WTC11 (cell line): ENCODE results near the gene GAA. TPM values are rescaled to one million over a fixed set of nuclear protein-coding genes. Genes with fewer than 3 reads are reported as not detected.

Experiments used
- ATAC-seq: fragments of 200-7000 bp; cut with Tn5 transposase; 2 replicates; pipeline ENCODE4 v1.10.0; 2021; ENCODE audit warnings: mild to moderate bottlenecking, moderate library complexity
- CTCF ChIA-PET: fragments of 300-600 bp; sonication (Branson Sonifier 250); formaldehyde crosslinking; loops from one replicate; lab custom pipeline; 2021; ENCODE audit warnings: antibody characterized with exemption; lab: Charles Lee
- POLR2A ChIA-PET: fragments of 350-600 bp; sonication (Branson Sonifier 250); formaldehyde crosslinking; loops from one replicate; lab custom pipeline; 2021; ENCODE audit warnings: antibody characterized with exemption; lab: Charles Lee
- DNase-seq: peaks from one replicate; pipeline ENCODE4 v3.0.0; 2021; ENCODE audit warnings: low spot score
- H3K27ac Mint-ChIP-seq: 2 replicates; pipeline ENCODE4 v1.8.0; 2021; ENCODE audit warnings: mixed read lengths
- H3K27me3 Mint-ChIP-seq: 2 replicates; pipeline ENCODE4 v1.8.0; 2021; ENCODE audit warnings: low read depth, mild to moderate bottlenecking, moderate library complexity, mixed read lengths
- H3K36me3 Mint-ChIP-seq: 2 replicates; pipeline ENCODE4 v1.8.0; 2021; ENCODE audit warnings: mixed read lengths
- H3K4me1 Mint-ChIP-seq: 2 replicates; pipeline ENCODE4 v1.8.0; 2022; ENCODE audit warnings: mixed read lengths
- H3K4me3 Mint-ChIP-seq: 2 replicates; pipeline ENCODE4 v1.8.0; 2021; ENCODE audit warnings: mild to moderate bottlenecking, moderate library complexity, mixed read lengths
- H3K9me3 Mint-ChIP-seq: 2 replicates; pipeline ENCODE4 v1.8.0; 2021; ENCODE audit warnings: mixed read lengths
- CREB1 ChIP-seq: sonication (generic); formaldehyde crosslinking; IDR thresholded peaks from 2 replicates; pipeline ENCODE4 v1.8.0; 2023; ENCODE audit warnings: mild to moderate bottlenecking, missing genetic modification reagents
- ELF4 ChIP-seq: sonication (generic); formaldehyde crosslinking; IDR thresholded peaks from 2 replicates; pipeline ENCODE4 v1.8.1; 2022; ENCODE audit warnings: low read depth, mild to moderate bottlenecking, moderate library complexity, missing genetic modification reagents
- GABPB1 ChIP-seq: sonication (generic); formaldehyde crosslinking; IDR thresholded peaks from 2 replicates; pipeline ENCODE4 v1.8.1; 2023; ENCODE audit warnings: mild to moderate bottlenecking, missing genetic modification reagents
- GRHL2 ChIP-seq: fragments of 250-450 bp; sonication (Bioruptor Pico); IDR thresholded peaks from 2 replicates; pipeline ENCODE4 v1.8.0; 2022; ENCODE audit warnings: mild to moderate bottlenecking, moderate library complexity; ENCODE audit not compliant: insufficient replicate concordance, severe bottlenecking
- JAZF1 ChIP-seq: fragments of 250-450 bp; sonication (Bioruptor Pico); IDR thresholded peaks from 2 replicates; pipeline ENCODE4 v1.9.0; 2021; ENCODE audit warnings: moderate library complexity, mild to moderate bottlenecking, inconsistent platforms
- JUN ChIP-seq: sonication (generic); formaldehyde crosslinking; IDR thresholded peaks from 2 replicates; pipeline ENCODE4 v1.8.0; 2023; ENCODE audit warnings: mild to moderate bottlenecking, missing genetic modification reagents
- NR1H2 ChIP-seq: sonication (generic); formaldehyde crosslinking; IDR thresholded peaks from 2 replicates; pipeline ENCODE4 v1.9.0; 2021; ENCODE audit warnings: mild to moderate bottlenecking, moderate library complexity, missing genetic modification reagents
- NR3C1 ChIP-seq: sonication (generic); formaldehyde crosslinking; conservative IDR thresholded peaks from 2 replicates; pipeline ENCODE4 v1.8.1; 2023; ENCODE audit warnings: low read depth, mild to moderate bottlenecking, missing genetic modification reagents
- SOX15 ChIP-seq: fragments of 250-450 bp; sonication (Bioruptor Pico); IDR thresholded peaks from 2 replicates; pipeline ENCODE4 v1.9.0; 2021; ENCODE audit warnings: mild to moderate bottlenecking
- SP1 ChIP-seq: sonication (generic); formaldehyde crosslinking; conservative IDR thresholded peaks from 2 replicates; pipeline ENCODE4 v1.8.1; 2022; ENCODE audit warnings: missing genetic modification reagents
- USF2 ChIP-seq: sonication (generic); formaldehyde crosslinking; IDR thresholded peaks from 2 replicates; pipeline ENCODE4 v1.8.1; 2023; ENCODE audit warnings: mild to moderate bottlenecking, missing genetic modification reagents, moderate library complexity
- ZBTB43 ChIP-seq: sonication (generic); formaldehyde crosslinking; IDR thresholded peaks from 2 replicates; pipeline ENCODE4 v1.8.1; 2023; ENCODE audit warnings: mild to moderate bottlenecking, missing genetic modification reagents
- ZNF138 ChIP-seq: sonication (generic); formaldehyde crosslinking; conservative IDR thresholded peaks from 2 replicates; pipeline ENCODE4 v1.8.1; 2022; ENCODE audit warnings: mild to moderate bottlenecking, moderate library complexity, missing genetic modification reagents
- ZNF232 ChIP-seq: sonication (generic); formaldehyde crosslinking; IDR thresholded peaks from 2 replicates; pipeline ENCODE4 v1.8.0; 2022; ENCODE audit warnings: mild to moderate bottlenecking, missing genetic modification reagents
- ZNF317 ChIP-seq: sonication (generic); formaldehyde crosslinking; IDR thresholded peaks from 2 replicates; pipeline ENCODE4 v1.8.1; 2023; ENCODE audit warnings: low read depth, mild to moderate bottlenecking, moderate library complexity, missing genetic modification reagents, borderline replicate concordance
- ZNF671 ChIP-seq: fragments of 250-450 bp; sonication (Bioruptor Pico); IDR thresholded peaks from 2 replicates; pipeline ENCODE4 v1.8.0; 2021; ENCODE audit warnings: mild to moderate bottlenecking
- total RNA-seq: library from RNA; stranded (reverse); gene quantifications from 3 replicates; pipeline ENCODE4 v1.2.3, GENCODE V29; 2021
- TF ChIP-seq, protein P1 (sequence below): sonication (generic); formaldehyde crosslinking; conservative IDR thresholded peaks from 2 replicates; pipeline ENCODE4 v1.8.1; 2022; ENCODE audit warnings: mild to moderate bottlenecking, missing genetic modification reagents
- TF ChIP-seq, protein P2 (sequence below): fragments of 250-450 bp; sonication (Bioruptor Pico); IDR thresholded peaks from 2 replicates; pipeline ENCODE4 v1.9.0; 2021; ENCODE audit warnings: mild to moderate bottlenecking
- TF ChIP-seq, protein P3 (sequence below): sonication (generic); formaldehyde crosslinking; IDR thresholded peaks from 2 replicates; pipeline ENCODE4 v1.8.0; 2022; ENCODE audit warnings: mild to moderate bottlenecking, missing genetic modification reagents
- TF ChIP-seq, protein P4 (sequence below): sonication (generic); formaldehyde crosslinking; IDR thresholded peaks from 2 replicates; pipeline ENCODE4 v1.8.1; 2022; ENCODE audit warnings: mild to moderate bottlenecking, moderate library complexity, missing genetic modification reagents
- TF ChIP-seq, protein P5 (sequence below): sonication (generic); formaldehyde crosslinking; IDR thresholded peaks from 2 replicates; pipeline ENCODE4 v1.8.0; 2022; ENCODE audit warnings: mild to moderate bottlenecking, missing genetic modification reagents
- TF ChIP-seq, protein P6 (sequence below): fragments of 250-450 bp; sonication (Bioruptor Pico); IDR thresholded peaks from 2 replicates; pipeline ENCODE4 v1.9.0; 2021; ENCODE audit warnings: mild to moderate bottlenecking, borderline replicate concordance
- TF ChIP-seq, protein P7 (sequence below): fragments of 250-450 bp; sonication (Bioruptor Pico); conservative IDR thresholded peaks from 2 replicates; pipeline ENCODE4 v1.9.0; 2021; ENCODE audit warnings: mild to moderate bottlenecking

Gene GAA
- total RNA-seq, 1 experiment from 2014 or later: 91.6 TPM

DNA sequence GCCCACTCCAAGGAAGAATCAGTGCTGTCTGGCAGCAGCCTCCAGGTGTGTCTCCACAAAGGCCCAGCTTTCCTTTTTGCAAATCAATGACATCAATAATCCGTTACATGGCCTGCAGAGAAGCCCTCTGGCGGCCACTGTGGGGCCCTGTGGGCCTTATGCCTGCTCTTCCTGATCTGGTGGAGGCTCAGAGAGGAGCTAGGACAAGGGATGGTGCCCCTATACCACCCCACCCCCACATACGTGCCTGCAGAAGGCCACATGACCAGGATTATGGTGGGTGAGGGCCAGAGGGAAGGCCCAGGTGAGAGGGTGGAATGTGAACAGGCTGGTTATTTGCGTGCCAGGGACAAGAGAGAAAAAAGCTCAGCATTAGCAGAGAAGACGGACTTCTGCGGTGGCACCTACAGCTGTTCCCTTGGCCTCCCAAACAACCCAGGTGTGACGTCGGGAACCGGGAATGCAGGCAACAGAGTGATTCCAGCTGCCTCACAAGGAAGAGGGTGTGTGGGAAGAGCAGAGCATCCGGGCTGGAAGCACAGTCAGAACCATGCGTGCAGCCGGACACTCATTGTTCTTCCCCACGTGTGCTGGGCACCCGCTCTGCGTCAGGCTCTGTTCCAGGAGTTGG is 23.1 kb downstream of the GAA start:
- no peaks in the 10 kb centered on the region for H3K9me3 Mint-ChIP-seq
- no peaks in the 10 kb centered on the region for H3K36me3 Mint-ChIP-seq
- DNase-seq: peak; percentile 75
- CTCF ChIA-PET: interaction anchor here (0.6 to 5.4 kb wide), 53 partner anchors 9 to 1027 kb away, joined by 3 to 107 read pairs (median 6); partner anchors contain the start of genes GAA, SGSH and SLC26A11
- H3K27ac Mint-ChIP-seq: peak overlapping the region; percentile 67
- no peaks in the 10 kb centered on the region for H3K27me3 Mint-ChIP-seq
- POLR2A ChIA-PET: interaction anchor here (0.5 to 1.7 kb wide), 6 partner anchors 8 to 42 kb away, joined by 3 to 16 read pairs (median 3); partner anchors contain the start of gene GAA
- peak; percentile 97 for ATAC-seq
- peak overlapping the region; percentile 21 for H3K4me3 Mint-ChIP-seq
- H3K4me1 Mint-ChIP-seq: peaks cover 23% of the 10 kb centered on the region
- TF ChIP-seq ZBTB43 (CRISPR knock-in tag) (no peak), NR3C1 (CRISPR knock-in tag) (0 out of 2 replicates have a peak, but pooled peaks have one; percentile 36), JAZF1 (no peak), JUN (CRISPR knock-in tag) (no peak), NR1H2 (CRISPR knock-in tag) (no peak), ZNF232 (CRISPR knock-in tag) (no peak), ELF4 (no peak), SP1 (CRISPR knock-in tag) (no peak; the same call in 1 of the 2 replicates), GRHL2 (CRISPR knock-in tag) (no peak), USF2 (CRISPR knock-in tag) (peak; percentile 83), ZNF138 (CRISPR knock-in tag) (0 out of 2 replicates have a peak, but pooled peaks have one; percentile 51), CREB1 (0 out of 2 replicates have a peak, but pooled peaks have one; percentile 38), ZNF671 (CRISPR knock-in tag) (no peak), ZNF317 (0 out of 2 replicates have a peak, but pooled peaks have one; percentile 47), GABPB1 (CRISPR knock-in tag) (no peak), SOX15 (CRISPR knock-in tag) (no peak)
- TF ChIP-seq, protein P1, sequence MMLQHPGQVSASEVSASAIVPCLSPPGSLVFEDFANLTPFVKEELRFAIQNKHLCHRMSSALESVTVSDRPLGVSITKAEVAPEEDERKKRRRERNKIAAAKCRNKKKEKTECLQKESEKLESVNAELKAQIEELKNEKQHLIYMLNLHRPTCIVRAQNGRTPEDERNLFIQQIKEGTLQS (CRISPR knock-in tag): no peak
- TF ChIP-seq, protein P2, sequence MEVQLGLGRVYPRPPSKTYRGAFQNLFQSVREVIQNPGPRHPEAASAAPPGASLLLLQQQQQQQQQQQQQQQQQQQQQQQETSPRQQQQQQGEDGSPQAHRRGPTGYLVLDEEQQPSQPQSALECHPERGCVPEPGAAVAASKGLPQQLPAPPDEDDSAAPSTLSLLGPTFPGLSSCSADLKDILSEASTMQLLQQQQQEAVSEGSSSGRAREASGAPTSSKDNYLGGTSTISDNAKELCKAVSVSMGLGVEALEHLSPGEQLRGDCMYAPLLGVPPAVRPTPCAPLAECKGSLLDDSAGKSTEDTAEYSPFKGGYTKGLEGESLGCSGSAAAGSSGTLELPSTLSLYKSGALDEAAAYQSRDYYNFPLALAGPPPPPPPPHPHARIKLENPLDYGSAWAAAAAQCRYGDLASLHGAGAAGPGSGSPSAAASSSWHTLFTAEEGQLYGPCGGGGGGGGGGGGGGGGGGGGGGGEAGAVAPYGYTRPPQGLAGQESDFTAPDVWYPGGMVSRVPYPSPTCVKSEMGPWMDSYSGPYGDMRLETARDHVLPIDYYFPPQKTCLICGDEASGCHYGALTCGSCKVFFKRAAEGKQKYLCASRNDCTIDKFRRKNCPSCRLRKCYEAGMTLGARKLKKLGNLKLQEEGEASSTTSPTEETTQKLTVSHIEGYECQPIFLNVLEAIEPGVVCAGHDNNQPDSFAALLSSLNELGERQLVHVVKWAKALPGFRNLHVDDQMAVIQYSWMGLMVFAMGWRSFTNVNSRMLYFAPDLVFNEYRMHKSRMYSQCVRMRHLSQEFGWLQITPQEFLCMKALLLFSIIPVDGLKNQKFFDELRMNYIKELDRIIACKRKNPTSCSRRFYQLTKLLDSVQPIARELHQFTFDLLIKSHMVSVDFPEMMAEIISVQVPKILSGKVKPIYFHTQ: no peak
- TF ChIP-seq, protein P3, sequence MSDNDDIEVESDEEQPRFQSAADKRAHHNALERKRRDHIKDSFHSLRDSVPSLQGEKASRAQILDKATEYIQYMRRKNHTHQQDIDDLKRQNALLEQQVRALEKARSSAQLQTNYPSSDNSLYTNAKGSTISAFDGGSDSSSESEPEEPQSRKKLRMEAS: peak; percentile 54; the same call in 1 of the 2 replicates
- TF ChIP-seq, protein P4, sequence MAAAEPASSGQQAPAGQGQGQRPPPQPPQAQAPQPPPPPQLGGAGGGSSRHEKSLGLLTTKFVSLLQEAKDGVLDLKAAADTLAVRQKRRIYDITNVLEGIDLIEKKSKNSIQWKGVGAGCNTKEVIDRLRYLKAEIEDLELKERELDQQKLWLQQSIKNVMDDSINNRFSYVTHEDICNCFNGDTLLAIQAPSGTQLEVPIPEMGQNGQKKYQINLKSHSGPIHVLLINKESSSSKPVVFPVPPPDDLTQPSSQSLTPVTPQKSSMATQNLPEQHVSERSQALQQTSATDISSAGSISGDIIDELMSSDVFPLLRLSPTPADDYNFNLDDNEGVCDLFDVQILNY (CRISPR knock-in tag): no peak
- TF ChIP-seq, protein P5, sequence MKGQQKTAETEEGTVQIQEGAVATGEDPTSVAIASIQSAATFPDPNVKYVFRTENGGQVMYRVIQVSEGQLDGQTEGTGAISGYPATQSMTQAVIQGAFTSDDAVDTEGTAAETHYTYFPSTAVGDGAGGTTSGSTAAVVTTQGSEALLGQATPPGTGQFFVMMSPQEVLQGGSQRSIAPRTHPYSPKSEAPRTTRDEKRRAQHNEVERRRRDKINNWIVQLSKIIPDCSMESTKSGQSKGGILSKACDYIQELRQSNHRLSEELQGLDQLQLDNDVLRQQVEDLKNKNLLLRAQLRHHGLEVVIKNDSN: peak; percentile 86
- TF ChIP-seq, protein P6, sequence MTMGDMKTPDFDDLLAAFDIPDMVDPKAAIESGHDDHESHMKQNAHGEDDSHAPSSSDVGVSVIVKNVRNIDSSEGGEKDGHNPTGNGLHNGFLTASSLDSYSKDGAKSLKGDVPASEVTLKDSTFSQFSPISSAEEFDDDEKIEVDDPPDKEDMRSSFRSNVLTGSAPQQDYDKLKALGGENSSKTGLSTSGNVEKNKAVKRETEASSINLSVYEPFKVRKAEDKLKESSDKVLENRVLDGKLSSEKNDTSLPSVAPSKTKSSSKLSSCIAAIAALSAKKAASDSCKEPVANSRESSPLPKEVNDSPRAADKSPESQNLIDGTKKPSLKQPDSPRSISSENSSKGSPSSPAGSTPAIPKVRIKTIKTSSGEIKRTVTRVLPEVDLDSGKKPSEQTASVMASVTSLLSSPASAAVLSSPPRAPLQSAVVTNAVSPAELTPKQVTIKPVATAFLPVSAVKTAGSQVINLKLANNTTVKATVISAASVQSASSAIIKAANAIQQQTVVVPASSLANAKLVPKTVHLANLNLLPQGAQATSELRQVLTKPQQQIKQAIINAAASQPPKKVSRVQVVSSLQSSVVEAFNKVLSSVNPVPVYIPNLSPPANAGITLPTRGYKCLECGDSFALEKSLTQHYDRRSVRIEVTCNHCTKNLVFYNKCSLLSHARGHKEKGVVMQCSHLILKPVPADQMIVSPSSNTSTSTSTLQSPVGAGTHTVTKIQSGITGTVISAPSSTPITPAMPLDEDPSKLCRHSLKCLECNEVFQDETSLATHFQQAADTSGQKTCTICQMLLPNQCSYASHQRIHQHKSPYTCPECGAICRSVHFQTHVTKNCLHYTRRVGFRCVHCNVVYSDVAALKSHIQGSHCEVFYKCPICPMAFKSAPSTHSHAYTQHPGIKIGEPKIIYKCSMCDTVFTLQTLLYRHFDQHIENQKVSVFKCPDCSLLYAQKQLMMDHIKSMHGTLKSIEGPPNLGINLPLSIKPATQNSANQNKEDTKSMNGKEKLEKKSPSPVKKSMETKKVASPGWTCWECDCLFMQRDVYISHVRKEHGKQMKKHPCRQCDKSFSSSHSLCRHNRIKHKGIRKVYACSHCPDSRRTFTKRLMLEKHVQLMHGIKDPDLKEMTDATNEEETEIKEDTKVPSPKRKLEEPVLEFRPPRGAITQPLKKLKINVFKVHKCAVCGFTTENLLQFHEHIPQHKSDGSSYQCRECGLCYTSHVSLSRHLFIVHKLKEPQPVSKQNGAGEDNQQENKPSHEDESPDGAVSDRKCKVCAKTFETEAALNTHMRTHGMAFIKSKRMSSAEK (CRISPR knock-in tag): no peak
- TF ChIP-seq, protein P7, sequence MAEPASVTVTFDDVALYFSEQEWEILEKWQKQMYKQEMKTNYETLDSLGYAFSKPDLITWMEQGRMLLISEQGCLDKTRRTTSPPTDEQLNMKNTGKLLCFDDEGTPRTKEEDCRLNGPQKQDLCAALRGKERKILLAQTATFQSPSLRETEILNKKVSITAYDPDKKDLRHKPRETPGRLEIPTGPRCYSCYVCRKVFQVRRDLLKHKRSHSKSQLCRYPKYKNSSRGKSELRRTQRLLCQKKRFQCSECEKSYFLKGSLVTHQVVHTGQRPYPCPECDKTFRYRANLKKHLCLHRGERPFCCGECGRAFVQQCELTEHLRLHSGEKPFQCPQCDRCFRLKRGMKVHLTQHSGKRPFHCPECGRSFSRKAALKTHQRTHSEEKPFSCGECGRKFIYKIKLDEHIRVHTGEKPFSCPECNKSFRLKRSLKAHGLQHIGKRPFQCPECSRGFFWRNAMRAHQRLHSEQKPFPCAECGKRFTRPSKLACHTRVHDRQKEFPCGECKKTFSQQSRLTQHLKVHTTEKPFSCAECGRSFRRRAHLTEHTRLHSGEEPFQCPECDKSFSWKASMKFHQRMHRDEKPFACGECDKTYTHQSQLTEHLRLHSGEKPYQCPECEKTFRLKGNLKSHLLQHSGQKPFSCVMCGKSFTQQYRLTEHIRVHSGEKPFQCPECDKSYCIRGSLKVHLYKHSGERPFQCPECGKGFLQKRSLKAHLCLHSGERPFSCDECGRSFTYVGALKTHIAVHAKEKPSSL (CRISPR knock-in tag): no peak
